ENCODE results near the gene SEMA3G.

Gene SEMA3G

DNA sequence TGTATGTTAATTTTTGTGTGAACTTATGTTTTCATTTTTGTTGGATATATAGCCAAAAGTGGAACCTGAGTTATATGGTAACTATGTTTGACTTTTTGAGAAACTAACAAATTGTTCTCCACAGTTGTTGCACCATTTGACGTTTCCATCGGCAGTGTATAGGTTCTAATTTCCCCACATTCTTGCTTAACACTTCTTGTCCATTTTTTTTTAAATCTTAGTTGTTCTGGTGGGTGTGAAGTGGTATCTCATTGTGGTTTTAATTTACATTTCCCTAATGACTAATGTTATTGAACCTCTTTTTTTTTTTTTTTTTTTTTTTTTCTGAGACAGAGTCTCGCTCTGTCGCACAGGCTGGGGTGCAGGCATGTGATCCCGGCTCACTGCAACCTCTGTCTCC is 18.5 kb upstream of the SEMA3G start:
- H3K4me3 ChIP-seq (replicated peaks; ENCODE audit: low read depth, low read length), result no peak overlapping the region
- TF ChIP-seq, protein P1, sequence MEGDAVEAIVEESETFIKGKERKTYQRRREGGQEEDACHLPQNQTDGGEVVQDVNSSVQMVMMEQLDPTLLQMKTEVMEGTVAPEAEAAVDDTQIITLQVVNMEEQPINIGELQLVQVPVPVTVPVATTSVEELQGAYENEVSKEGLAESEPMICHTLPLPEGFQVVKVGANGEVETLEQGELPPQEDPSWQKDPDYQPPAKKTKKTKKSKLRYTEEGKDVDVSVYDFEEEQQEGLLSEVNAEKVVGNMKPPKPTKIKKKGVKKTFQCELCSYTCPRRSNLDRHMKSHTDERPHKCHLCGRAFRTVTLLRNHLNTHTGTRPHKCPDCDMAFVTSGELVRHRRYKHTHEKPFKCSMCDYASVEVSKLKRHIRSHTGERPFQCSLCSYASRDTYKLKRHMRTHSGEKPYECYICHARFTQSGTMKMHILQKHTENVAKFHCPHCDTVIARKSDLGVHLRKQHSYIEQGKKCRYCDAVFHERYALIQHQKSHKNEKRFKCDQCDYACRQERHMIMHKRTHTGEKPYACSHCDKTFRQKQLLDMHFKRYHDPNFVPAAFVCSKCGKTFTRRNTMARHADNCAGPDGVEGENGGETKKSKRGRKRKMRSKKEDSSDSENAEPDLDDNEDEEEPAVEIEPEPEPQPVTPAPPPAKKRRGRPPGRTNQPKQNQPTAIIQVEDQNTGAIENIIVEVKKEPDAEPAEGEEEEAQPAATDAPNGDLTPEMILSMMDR (IDR thresholded peaks at IDR 0.05; ENCODE audit: insufficient read depth, low read length, poor library complexity, severe bottlenecking), result no peak
- no peaks in the 10 kb centered on the region for H3K27me3 ChIP-seq (replicated peaks; ENCODE audit: control insufficient read depth, insufficient read depth, low read length)
- no peak for DNase-seq (ENCODE audit: extremely low read depth, insufficient read length)
- H3K36me3 ChIP-seq (ENCODE audit: control insufficient read depth, insufficient read depth, low read length), result peaks cover 14% of the 10 kb centered on the region

GRCh38 chr3:52461874-52462273 is 17.0 kb upstream of the SEMA3G start:
- H3K36me3 ChIP-seq (ENCODE audit: control insufficient read depth, insufficient read depth, low read length), result peaks cover 15% of the 10 kb centered on the region

DNA sequence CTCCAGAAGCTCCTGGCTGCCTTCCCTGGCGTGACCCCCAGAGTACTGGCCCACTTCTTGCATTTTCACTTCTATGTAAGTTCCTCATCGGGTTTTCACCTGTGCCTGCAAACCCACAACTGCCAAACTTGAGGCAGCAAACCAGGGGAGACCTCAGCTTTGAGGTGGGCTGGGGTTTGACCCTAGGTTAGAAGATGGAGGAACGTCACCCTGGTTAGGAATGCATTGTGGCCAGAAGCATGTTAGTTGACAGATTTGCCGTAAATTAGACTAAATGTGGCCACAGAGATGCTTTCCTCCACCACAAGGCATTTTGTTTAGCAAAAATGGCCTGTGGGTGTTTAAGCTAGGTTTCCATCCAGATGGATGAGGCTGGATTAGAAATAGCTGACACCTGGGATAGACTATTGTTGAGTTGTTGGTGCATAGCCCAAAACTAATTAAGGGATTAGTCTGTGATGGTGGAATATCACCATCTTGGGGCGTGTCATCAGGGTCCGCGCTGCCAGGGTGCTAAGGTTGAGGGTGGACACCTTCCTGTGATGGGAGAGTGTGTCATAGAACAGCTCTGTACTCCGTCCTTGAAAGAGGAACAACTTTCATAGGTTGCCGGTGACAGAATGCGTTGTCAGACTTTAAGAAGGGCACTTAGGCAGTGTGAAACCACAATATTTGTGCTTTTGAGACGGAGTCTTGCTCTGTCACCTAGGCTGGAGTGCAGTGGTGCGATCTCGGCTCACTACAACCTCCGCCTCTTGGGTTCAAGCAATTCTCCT is 14.1 kb upstream of the SEMA3G start:
- TF ChIP-seq, protein P1 (IDR thresholded peaks at IDR 0.05; ENCODE audit: insufficient read depth, low read length, poor library complexity, severe bottlenecking), result no peak
- H3K4me3 ChIP-seq (replicated peaks; ENCODE audit: low read depth, low read length), result no peak overlapping the region
- H3K36me3 ChIP-seq (ENCODE audit: control insufficient read depth, insufficient read depth, low read length), result peaks cover 6% of the 10 kb centered on the region
- DNase-seq (ENCODE audit: extremely low read depth, insufficient read length), result no peak
- H3K27me3 ChIP-seq (replicated peaks; ENCODE audit: control insufficient read depth, insufficient read depth, low read length), result no peaks in the 10 kb centered on the region

More at GRCh38 chr3:52461874-52462273, 17.0 kb upstream of the SEMA3G start:
- TF ChIP-seq, protein P1 (IDR thresholded peaks at IDR 0.05; ENCODE audit: insufficient read depth, low read length, poor library complexity, severe bottlenecking), result no peak
- DNase-seq (ENCODE audit: extremely low read depth, insufficient read length), result no peak
- Histone ChIP-seq H3K27me3 (replicated peaks; ENCODE audit: control insufficient read depth, insufficient read depth, low read length) (no peaks in the 10 kb centered on the region), H3K4me3 (replicated peaks; ENCODE audit: low read depth, low read length) (no peak overlapping the region)

DNA sequence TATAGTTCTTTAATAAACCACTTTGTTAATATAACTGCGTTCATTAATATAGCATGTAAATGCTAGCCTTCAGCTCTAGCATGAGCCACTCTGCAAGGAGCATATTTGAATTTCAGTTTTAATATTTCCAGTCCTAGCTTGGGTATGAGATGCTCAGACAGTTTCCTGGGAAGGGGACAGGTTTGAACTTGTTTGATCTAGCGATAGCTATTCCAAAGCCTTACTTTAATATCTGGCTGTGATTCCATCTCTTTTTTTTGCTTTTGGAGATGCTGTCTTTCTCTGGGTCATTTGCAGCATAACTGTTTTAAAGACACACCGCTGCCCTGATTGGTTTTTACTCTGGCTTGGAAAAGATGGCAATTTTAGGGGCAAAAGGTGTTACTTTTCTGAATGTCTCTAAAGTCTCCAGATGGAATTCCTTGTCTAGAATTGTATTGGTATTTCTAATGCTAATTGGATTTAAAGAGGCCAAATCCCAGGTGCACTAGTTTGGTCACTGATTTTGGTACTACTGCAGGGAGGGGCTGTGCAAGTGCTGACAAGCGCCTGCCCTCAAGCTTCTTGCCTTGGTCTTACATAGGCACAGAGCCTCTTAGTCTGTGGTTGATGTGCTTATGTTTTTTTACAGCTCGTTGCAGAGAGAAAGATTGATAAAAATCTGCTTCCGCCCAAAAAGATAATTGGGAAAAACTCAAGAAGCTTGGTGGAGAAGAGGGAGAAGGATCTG is 13.3 kb upstream of the SEMA3G start:
- DNase-seq (ENCODE audit: extremely low read depth, insufficient read length), result no peak
- Histone ChIP-seq H3K4me3 (replicated peaks; ENCODE audit: low read depth, low read length) (no peak overlapping the region), H3K27me3 (replicated peaks; ENCODE audit: control insufficient read depth, insufficient read depth, low read length) (no peaks in the 10 kb centered on the region), H3K36me3 (ENCODE audit: control insufficient read depth, insufficient read depth, low read length) (peaks cover 6% of the 10 kb centered on the region)
- TF ChIP-seq, protein P1 (IDR thresholded peaks at IDR 0.05; ENCODE audit: insufficient read depth, low read length, poor library complexity, severe bottlenecking), result no peak

GRCh38 chr3:52456800-52457183 is 11.9 kb upstream of the SEMA3G start:
- Histone ChIP-seq H3K27me3 (replicated peaks; ENCODE audit: control insufficient read depth, insufficient read depth, low read length) (no peaks in the 10 kb centered on the region), H3K36me3 (ENCODE audit: control insufficient read depth, insufficient read depth, low read length) (peaks cover 4% of the 10 kb centered on the region; the same call in 1 of the 2 replicates), H3K4me3 (replicated peaks; ENCODE audit: low read depth, low read length) (peak overlapping the region; percentile 93)
- TF ChIP-seq, protein P1 (IDR thresholded peaks at IDR 0.05; ENCODE audit: insufficient read depth, low read length, poor library complexity, severe bottlenecking), result no peak
- DNase-seq (ENCODE audit: extremely low read depth, insufficient read length), result no peak

Data from GM06990 (cell line).